NCI-H2227 (cell line): ENCODE data around the gene MICB.
"Not testable (repeated sequence)": the region's sequence is repeated elsewhere in the genome, so short reads cannot be mapped to it uniquely, and the experiment has no call there.

Experiments
- DNase-seq: peaks from one replicate; lab custom pipeline; 2025; ENCODE audit not compliant: unreplicated experiment; lab: John Stamatoyannopoulos, UW

The MICB gene

DNA sequence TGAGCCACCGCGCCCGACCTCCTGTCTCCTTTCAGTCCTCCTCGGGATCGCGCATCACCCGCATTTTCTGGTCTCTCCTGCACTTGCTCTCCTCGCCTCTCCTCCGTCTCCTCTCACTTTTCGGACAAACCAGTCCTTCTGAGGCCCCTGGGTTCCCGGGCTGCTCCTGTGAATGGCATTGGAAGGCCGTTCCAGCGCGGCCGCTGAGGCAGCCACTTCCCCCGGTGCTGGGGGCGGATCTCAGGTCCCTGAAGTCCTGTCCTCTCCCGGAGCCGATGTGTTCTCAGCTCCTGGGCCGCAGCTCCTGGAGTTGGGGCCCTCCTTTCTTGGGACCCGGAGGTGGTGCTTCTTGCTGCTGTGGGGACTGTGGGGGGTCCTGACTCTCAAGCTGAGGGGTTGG lies 803 bp downstream of the MICB start:
- peak; percentile 19 for DNase-seq

DNA sequence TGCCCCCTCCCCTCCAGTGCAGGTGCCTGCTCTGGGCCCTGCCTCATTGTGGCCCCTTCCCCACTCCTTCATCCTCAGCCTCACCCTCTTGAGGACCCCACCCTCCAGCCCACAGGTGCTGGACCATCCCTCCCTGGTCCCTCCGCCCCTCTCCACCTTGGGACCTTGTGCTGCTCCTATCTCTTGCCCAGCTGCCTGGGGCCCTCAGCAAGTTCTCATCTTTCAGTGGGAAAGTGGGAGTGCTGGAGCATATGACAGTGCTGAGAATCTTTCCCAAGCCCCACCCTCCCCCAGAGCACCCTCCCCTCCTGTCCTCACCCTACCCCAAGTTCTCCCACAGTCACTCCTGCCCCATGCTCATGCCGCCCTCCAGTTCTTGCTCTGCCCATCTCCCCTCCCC lies 1.7 kb downstream of the MICB start:
- DNase-seq = not testable (repeated sequence)

DNA sequence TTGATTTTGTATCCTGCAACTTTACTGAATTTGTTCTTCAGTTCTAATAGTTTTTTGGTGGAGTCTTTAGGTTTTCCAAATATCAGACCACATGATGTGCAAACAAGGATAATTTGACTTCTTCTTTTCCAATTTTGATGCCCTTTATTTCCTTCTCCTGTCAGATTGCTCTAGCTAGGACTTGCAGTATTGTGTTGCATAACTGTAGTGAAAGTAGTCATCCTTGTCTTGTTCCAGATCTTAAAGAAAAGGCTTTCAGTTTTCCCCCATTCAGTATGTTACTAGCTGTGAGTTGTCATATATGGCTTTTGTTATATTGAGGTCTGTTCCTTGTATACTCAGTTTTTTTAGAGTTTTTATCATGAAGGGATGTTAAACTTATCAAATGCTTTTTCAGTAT lies 4.6 kb downstream of the MICB start:
- DNase-seq = no peak

DNA sequence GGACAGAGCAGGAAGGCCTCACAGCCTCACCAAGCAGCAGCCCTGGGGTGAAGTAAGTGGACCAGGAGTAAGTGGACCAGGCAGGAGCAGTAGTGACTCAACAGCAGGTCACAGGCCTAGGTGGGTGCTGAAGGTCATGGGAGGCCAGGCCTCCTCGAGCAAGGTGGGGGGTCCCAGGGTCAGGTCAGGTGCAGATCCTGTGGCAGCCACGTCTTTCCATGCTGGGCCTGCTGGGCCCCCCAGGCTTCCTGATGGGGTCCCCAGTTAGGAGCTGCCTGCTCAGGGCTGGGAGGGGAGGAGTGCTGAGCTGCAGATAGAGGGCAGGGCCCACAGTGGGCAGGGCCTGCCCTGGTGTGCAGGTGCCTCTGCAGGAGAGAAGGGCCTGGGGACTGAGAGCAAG lies 11.1 kb downstream of the MICB start:
- not testable (repeated sequence) for DNase-seq

DNA sequence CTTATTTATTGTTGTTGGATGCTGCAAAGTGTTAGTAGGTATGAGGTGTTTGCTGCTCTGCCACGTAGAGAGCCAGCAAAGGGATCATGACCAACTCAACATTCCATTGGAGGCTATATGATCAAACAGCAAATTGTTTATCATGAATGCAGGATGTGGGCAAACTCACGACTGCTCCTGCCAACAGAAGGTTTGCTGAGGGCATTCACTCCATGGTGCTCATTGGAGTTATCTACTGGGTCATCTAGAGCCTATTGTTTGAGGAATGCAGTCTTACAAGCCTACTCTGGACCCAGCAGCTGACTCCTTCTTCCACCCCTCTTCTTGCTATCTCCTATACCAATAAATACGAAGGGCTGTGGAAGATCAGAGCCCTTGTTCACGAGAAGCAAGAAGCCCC lies 12.1 kb downstream of the MICB start:
- no peak for DNase-seq

DNA sequence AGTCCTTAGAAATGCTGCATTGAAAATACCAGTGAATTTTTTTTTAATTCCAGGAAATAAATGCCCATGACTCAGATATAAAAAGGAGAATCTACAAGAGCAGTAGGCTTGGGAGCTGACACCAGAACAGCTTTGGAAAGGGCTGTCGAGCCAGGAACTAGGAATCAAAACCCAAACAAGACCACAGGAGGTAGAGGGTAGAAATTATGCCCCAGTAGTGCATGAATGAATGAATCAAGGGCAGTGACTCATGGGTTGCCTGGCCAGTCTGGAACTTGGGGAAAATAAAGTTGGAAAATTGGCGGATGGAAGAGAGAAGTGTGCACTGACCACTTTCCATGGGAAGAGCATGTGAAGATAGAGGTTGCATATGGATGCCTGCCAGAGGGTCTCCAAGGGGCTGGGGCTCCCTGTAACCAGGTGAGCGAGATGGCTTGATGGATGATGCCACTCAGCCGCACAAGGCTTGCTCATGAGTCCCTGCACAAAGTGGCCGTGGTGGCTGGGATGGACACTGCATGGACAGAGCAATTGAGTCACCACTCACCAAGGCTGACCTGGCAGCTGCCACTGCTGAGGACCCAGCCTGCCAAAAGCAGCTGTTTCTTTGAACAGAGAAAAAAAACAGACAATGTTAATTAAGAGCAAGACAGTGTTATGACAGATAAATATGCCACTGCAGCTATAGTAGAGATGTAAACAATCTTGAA lies 15.7 kb downstream of the MICB start:
- no peak for DNase-seq

DNA sequence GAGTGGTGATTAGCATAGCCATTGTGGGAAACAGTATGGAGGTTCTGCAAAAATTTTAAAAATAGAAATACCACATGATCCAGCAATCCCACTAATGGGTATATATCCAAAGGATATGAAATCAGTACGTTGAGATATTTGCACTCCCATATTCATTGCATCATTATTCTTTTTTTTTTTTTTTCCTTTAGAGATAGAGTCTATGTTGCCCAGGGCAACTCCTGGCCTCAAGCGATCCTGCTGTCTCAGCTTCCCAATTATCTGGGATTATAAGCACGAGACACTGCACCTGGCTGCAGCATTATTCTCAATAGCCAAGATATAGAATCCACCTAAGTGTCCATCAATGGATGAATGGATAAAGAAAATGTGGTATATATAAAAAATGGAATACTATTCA lies 23.9 kb downstream of the MICB start:
- no peak for DNase-seq

DNA sequence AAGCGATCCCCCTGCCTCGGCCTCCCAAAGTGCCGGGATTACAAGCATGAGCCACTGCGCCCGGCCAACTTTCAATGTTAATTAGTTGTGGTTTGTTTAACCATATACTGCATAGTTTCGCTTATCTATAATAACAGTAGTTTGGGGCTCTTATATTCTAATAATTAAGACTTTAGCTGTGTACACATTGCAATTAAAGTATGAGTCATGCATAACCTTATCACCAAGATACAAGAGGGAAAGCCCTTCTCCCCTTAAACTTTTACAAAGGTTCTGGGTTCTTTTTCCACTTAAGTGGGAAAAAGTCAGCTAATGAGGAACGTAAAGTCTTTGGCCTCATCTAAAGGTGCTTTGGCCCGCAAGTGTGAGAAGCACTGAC lies 27.6 kb downstream of the MICB start:
- no peak for DNase-seq

DNA sequence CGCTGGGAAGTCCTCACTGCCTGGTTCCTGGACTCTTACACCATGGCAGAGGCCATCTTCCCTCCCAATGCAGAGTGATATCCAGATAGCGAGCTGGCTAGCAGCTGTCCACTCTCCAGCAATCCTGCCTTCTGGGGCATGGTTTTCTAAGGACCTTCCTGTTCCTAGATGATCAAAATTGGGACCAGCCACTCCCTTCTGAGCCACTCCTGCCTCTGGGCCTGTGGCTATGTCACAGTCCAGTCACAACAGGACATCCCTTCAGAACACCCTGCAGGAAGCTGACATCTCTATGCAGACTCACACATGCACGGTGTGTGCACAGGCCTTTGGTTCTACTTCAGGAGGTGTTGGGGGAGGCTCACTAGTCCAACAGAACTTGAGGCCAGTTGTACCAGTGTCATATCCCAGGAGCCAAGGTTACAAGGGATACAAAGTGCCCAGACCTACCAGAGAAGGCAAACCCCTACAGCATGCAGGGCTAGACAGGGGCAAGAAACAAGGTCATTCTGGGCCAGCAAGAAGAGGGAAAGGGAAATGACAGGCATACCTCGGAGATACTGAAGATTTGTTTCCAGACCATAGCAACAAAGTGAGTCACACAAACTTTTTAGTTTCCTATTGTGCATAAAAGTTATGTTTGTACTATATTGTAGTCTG lies 28.1 kb downstream of the MICB start:
- DNase-seq = no peak

DNA sequence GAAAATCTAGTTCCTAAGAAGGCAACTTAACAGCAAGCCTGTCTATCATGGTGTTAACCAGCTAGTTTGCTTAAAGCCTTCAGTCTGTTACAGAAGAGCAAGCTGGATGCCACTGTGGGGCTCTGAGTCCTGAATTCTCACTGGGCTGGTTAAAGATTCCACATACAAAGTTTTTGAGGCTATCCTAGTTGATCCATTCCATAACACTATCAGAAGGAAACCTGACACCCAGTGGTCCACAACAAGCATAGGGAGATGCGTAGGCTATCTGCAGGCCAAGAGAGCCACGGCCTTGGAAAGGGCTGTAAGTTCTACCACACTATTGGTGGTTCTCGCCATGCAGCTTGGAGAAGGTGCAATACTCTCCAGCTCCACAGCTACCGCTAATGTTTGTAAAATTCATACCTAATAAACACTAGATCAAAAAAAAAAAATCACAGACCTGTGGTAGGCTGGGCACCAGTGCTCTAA lies 30.4 kb downstream of the MICB start:
- DNase-seq = no peak

DNA sequence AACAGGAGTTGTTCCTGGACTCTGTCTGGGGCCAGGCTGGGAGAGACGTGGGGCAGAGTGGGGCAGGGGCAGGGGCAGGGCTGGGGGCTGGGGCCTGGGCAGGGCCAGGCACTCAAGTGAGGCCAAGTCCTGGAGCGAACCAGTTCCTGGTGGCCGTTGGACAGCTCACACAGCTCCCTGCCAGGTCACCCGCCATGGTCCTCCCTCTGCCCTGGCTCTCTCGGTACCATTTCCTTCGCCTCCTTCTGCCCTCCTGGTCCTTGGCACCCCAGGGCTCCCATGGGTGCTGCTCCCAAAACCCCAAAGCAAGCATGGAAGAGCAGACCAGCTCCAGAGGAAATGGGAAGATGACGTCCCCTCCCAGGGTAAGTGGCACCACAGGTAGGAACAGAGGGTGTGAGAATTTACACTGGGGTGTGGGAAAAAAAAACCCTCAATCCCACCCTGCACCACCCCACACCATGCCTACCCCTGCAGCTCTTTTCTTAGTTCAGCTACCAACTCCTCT lies 30.9 kb downstream of the MICB start, which contains the start of gene MCCD1:
Gene MCCD1, plus strand, starts transcription at position 142 of the 508 bp plus-strand sequence. Its CDS starts 53 bp downstream, at position 195.
- no peak for DNase-seq

DNA sequence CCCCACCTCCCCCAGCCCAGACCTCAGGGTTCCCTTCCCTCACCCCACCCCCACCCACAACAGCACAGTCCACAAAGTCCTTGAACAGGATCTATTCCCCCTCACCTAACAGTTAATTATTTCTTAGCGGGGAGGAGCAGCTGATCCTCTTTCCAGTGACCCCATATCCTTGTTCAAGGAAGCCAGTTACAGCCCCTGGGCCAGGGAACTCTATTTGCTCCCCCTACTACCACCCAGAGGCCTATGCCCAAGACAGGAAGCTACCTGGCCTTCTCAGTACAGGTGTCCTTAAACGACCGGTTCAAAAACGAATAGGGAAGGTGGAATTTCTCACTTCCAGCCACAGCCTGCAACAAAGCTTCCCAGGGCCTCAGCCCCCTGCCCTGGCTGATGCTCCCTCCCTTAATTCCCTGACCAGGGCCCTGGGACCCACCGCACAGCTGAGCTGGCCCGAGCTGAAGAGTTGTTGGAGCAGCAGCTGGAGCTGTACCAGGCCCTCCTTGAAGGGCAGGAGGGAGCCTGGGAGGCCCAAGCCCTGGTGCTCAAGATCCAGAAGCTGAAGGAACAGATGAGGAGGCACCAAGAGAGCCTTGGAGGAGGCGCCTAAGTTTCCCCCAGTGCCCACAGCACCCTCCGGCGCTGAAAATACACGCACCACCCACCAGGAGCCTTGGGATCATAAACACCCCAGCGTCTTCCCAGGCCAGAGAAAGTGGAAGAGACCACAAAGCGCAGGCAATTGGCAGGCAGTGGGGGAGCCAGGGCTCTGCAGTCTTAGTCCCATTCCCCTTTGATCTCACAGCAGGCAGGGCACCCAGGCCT lies 31.6 kb downstream of the MICB start:
- DNase-seq = no peak

DNA sequence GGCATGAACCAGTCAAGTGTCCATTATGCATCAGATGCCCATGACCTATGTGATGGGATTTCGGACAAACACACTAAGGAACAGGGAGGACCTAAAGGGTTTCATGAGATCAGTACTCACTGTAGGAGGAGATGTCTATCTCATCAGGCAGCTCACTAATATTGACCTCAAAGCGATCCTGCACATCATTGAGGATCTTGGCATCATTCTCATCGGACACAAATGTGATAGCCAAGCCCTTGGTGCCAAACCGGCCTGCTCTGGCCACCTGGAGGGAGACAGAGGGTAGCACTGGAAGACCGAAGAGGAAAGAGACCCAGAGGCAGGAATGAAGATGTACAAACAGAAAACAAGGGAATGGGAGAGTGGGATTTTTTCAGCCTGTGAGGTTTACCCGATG lies 32.7 kb downstream of the MICB start:
- DNase-seq = no peak

DNA sequence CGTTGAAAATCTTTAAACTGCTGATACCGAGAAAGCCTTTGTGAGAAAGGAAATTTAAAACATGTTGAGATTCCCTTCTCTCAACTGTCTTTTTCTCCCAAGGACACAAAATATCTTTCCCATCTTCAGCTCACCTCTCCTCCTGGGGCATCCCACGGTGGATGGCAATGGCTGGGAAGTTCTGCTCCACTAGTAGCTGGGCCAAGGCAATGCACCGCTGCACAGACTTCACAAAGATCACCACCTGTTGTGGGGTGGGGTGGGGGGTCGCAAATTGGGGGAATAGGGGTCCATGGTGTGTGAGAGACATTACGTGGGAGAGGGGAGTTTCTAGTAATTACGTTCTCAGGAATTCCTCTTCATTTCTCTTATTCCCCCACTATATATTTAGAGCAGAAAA lies 33.2 kb downstream of the MICB start:
- DNase-seq = no peak

DNA sequence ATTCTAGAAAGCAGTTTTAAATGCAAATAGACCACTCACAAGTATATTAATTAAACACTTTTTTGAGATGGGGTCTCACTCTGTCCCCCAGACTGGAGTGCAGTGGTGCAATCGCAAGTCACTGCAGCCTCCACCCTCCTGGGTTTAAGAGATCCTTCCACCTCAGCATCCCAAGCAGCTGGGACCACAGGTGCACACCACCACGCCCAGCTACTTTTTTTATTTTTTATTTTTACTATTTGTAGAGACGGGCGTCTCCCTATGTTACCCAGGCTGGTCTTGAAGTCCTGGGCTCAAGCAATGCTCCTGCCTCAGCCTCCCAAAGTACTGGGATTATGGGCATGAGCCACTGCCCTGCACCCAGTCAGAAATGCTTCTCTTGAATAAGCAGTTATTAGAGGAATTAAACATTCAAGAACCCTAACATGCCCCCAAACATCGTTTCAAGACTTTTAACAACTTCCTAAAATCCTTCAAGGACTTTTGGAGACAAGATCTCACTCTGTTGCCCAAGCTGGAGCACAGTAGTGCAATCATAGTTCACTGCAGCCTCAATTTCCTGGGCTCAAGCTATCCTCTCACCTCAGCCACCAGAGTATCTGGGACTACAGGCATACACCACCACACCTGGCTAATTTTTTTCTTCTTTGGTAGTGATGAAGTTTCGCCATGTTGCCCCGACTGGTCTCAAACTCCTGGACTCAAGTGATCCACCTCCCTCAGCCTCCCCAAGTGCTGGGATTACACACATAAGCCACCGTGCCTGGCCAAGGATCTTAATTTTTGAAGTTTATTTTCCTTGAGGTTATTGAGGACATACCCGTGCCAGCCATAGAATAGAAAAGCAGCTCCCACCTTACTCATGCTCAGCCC lies 34.1 kb downstream of the MICB start:
- no peak for DNase-seq

DNA sequence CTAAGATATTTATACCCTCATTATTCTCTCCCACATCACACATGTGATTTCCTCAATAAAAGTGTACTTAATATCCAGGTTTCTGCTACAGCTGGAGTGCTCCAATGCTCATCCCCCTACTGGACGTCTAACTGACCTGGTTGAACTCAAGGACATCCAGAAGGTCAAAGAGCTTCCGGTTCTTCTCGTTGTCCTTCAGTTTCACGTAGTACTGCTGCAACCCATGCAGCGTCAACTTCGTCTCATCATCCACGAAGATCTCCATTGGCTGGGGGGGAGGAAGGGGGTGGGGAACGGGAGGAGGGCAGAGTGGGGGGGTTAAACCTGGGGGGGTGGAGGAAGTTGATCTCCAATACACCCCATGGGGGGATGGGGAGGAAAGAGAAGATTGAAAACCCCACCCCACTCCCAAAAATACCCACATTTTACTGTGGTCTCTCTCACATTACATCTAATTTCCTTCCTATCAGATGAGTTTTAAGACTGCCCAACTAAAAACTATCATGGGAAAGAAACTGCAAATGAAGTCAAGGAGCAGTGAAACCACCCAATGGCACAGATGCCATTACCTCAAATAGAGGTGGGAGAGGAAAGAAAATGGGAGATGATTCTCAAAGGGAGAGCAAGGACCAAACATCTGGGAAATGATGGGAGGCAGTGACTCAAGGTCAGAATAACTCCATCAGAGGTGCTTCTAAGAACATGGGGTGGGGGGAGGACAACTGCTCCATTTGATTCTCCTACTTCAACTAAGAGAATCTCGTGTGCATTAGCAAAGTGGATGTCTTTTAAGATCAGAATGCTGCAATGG lies 34.9 kb downstream of the MICB start:
- DNase-seq = no peak

DNA sequence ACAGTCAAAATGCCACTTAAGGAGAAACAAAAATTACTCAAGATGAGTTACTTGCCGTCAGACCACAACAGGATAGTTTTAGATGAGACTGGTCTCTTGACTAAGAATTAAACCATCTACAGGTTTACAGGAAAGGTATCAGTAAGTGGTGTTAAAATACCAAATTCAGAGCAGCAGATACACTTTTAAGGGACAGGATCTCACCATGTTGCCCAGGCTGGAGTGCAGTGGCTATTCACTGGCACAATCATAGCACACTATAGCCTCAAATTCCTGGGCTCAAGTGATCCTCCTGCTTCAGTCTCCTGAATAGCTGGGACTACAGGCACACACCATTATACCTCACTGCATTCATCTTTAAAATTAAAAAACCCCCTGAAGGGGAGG lies 35.5 kb downstream of the MICB start:
- DNase-seq = no peak

DNA sequence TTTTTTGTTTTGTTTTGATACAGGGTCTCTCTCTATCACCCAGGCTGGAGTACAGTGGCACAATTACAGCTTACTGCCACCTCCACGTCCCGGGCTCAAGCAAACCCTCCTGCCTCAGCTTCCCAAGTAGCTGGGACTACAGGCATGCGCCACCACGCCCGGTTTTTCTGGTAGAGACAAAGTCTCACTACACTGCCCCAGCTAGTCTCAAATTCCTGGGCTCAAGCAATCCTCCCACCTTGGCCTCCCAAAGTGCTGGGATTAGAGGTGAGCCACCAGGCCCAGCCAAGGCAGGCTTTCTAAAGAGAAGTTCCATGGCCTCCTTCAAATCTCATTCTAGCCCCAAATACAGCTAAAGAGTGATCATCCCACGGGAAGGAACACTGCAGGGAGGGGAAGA lies 36.1 kb downstream of the MICB start:
- no peak for DNase-seq

DNA sequence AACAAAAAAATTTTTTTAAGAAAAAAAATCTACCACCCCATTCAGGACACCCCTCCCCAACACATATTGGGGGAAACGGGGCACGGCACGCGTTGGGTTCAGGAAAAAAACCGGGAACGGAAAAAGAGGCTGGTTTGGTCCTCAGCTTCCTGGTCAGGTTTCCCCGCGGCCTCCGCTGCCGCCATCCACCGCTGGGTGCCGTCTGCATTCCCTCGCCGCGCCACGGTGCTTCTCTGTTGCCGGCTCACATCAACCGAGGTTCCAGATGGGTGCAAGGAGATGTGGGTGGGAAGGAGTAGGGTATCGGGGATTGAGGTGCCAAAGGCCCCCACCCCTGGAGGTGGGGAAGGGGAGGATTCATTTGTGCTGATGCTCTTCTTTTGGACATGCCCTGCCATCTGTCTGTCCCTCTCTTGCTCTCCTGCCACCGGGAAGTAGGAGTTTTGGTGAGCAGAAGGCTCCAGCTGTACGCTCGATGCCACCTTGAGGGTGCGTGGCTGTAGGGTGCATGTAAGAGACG lies 36.6 kb downstream of the MICB start:
- no peak for DNase-seq
